ENCODE measurements around the gene ADGRD2. TPM values are rescaled to one million over a fixed set of nuclear protein-coding genes. Genes with fewer than 3 reads are reported as not detected.

Gene ADGRD2
- total RNA-seq, 1 experiment from 2014 or later, result 1.5 TPM

DNA sequence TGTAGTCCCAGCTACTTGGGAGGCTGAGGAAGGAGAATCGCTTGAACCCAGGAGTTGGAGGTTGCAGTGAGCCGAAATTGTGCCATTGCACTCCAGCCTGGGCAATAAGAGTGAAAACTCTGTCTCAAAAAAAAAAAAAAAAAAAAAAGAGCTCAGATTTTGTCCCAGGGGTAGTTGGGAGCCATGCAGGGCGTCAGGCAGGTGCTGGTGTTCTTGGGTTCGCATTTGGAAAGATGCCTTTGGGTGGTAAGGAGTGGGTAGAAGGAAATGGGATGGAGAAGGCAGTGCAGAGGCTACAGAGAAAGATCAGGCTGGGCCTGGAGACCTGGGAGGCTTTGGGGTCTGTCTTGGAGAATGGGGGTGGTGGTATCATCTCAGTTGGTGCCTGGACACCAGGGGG is 23.9 kb downstream of the ADGRD2 start:
- no peak overlapping the region for H2AK5ac ChIP-seq (ENCODE audit: insufficient read length, low read length)
- H3T11ph ChIP-seq (ENCODE audit: low read length), result no peak overlapping the region
- DNase-seq, result no peak
- no peak overlapping the region for H3K4me2 ChIP-seq (ENCODE audit: insufficient read depth, insufficient read length, low read length)
- H4K5ac ChIP-seq (ENCODE audit: insufficient read length, low read depth, low read length), result no peak overlapping the region
- H3K14ac ChIP-seq (ENCODE audit: insufficient read depth, low read length), result no peak overlapping the region; the same call in 1 of the 2 replicates
- no peaks in the 10 kb centered on the region for H3K4me1 ChIP-seq (ENCODE audit: insufficient read depth, low read length)
- H3K23ac ChIP-seq (ENCODE audit: insufficient read length, low read depth, low read length), result no peak overlapping the region
- WGBS (ENCODE audit: extremely low coverage, insufficient read length, low lambda C conversion rate), result no CpG with 5 or more reads among the region's 4 CpGs
- H3K23me2 ChIP-seq (ENCODE audit: insufficient read length, low read depth, low read length, poor library complexity, severe bottlenecking), result no peaks in the 10 kb centered on the region
- no peak for TF ChIP-seq CTCF (conservative IDR thresholded peaks at IDR 0.05)
- no peak overlapping the region for H4K8ac ChIP-seq (replicated peaks; ENCODE audit: insufficient read length, low read depth, low read length)
- no peak overlapping the region for H3K27ac Mint-ChIP-seq
- H2BK120ac ChIP-seq (ENCODE audit: low read depth, low read length, poor library complexity, severe bottlenecking), result no peak overlapping the region
- H2BK12ac ChIP-seq (ENCODE audit: insufficient read length, low read depth, low read length), result no peak overlapping the region
- H3K27me3 Mint-ChIP-seq (ENCODE audit: low read depth), result peaks cover 35% of the 10 kb centered on the region
- no peak overlapping the region for H3K18ac ChIP-seq (ENCODE audit: insufficient read length, low read depth, low read length)
- no peak overlapping the region for H2BK20ac ChIP-seq (ENCODE audit: low read depth, low read length, poor library complexity, severe bottlenecking)
- H3K79me2 ChIP-seq (ENCODE audit: insufficient read depth, low read length), result no peaks in the 10 kb centered on the region
- H4K91ac ChIP-seq (ENCODE audit: insufficient read length, low read depth, low read length), result no peak overlapping the region
- no peaks in the 10 kb centered on the region for H3K36me3 Mint-ChIP-seq (ENCODE audit: insufficient read depth in 1 of 3, low read depth in 3 of 3)
- H3K9ac ChIP-seq (ENCODE audit: extremely low read depth, insufficient read length, low read length), result no peak overlapping the region
- H3K4ac ChIP-seq (ENCODE audit: low read depth, low read length), result no peak overlapping the region
- H3K9me3 ChIP-seq (ENCODE audit: control insufficient read depth, low read depth, low read length), result no peaks in the 10 kb centered on the region
- no peaks in the 10 kb centered on the region for H4K20me1 ChIP-seq (ENCODE audit: control insufficient read depth, insufficient read depth, insufficient read length)
- no peaks in the 10 kb centered on the region for H3K9me3 Mint-ChIP-seq
- no peak overlapping the region for H3K27ac ChIP-seq (ENCODE audit: insufficient read length, low read depth, low read length)
- no peaks in the 10 kb centered on the region for H3K79me1 ChIP-seq (ENCODE audit: insufficient read depth, low read depth, low read length, poor library complexity, severe bottlenecking)
- H3K56ac ChIP-seq (ENCODE audit: insufficient read length, low read depth, low read length), result no peak overlapping the region
- H2BK15ac ChIP-seq (ENCODE audit: low read depth, low read length), result no peak overlapping the region
- H2AFZ ChIP-seq (ENCODE audit: low read length), result no peak overlapping the region
- H3K27me3 ChIP-seq (ENCODE audit: insufficient read depth, low read length), result no peaks in the 10 kb centered on the region; the same call in 1 of the 2 replicates
- H2BK5ac ChIP-seq (ENCODE audit: insufficient read length, low read length), result no peak overlapping the region
- no peak overlapping the region for H3K4me3 Mint-ChIP-seq
- peaks cover 5 to 25% of the 10 kb centered on the region in 2 experiments for H3K4me1 Mint-ChIP-seq

Data from H9 (cell line).